Liver (tissue), 3 donors: ENCODE results near the gene UBR3.

Source experiments
- CTCF ChIP-seq: fragments of 150-350 bp; IDR thresholded peaks from 2 replicates; pipeline ENCODE4 v1.5.1; 2017; ENCODE audit warnings: improper control_type of control experiment, low read depth, low read length; ENCODE audit not compliant: missing input control
- SP1 ChIP-seq: IDR thresholded peaks from 2 replicates; pipeline ENCODE4 v1.6.1; 2018; ENCODE audit warnings: antibody characterized with exemption, mild to moderate bottlenecking
- ZBTB33 ChIP-seq: IDR thresholded peaks from 2 replicates; pipeline ENCODE4 v1.6.1; 2016; ENCODE audit warnings: antibody characterized with exemption
- donor health status: healthy.
- donor health status: healthy.

GRCh38 chr2:170031288-170031687 is 204.0 kb downstream of the UBR3 start:
- TF ChIP-seq CTCF, result no peak
- no peak for TF ChIP-seq ZBTB33
- TF ChIP-seq SP1, result no peak
